Thoracic aorta (tissue), 2 donors: Measurements from ENCODE around the gene S1PR5. TPM values are rescaled to one million over a fixed set of nuclear protein-coding genes. Genes with fewer than 3 reads are reported as not detected.

ENCODE experiments used
- ATAC-seq: fragments of 150-250 bp; one replicate; pipeline ENCODE4 v1.8.0; 2017; ENCODE audit warnings: low read depth; ENCODE audit not compliant: insufficient number of reproducible peaks, low FRiP score
- DNase-seq: peaks from one replicate; pipeline ENCODE4 v3.0.0-alpha.2; 2020; ENCODE audit warnings: low spot score
- H3K27ac ChIP-seq, 2 donors: fragments of 200-600 bp; sonication (generic); 1 replicate in 1 of 2; 2 replicates in 1 of 2; pipeline ENCODE4 v1.5.1; 2016; ENCODE audit warnings: mild to moderate bottlenecking in 2 of 2, moderate library complexity in 2 of 2
- H3K27me3 ChIP-seq: fragments of 200-600 bp; sonication (generic); replicated peaks from 2 replicates; pipeline ENCODE4 v1.6.0; 2016; ENCODE audit warnings: mild to moderate bottlenecking; ENCODE audit not compliant: insufficient read depth
- H3K36me3 ChIP-seq: fragments of 200-600 bp; sonication (generic); one replicate; pipeline ENCODE4 v1.5.1; 2016
- H3K4me1 ChIP-seq, 2 donors: fragments of 200-600 bp; sonication (generic); 1 replicate in 1 of 2; 2 replicates in 1 of 2; pipeline versions ENCODE4 v1.5.1 to v1.6.0; 2016; ENCODE audit warnings: low read depth in 2 of 2, mild to moderate bottlenecking in 1 of 2; ENCODE audit not compliant: control insufficient read depth in 1 of 2
- H3K4me3 ChIP-seq: fragments of 200-600 bp; sonication (generic); 2 replicates; pipeline ENCODE4 v1.5.1; 2016; ENCODE audit warnings: mild to moderate bottlenecking
- H3K9me3 ChIP-seq: fragments of 200-600 bp; sonication (generic); 2 replicates; pipeline ENCODE4 v1.5.1; 2016
- total RNA-seq, 2 donors: library from RNA; depleted of rRNA; stranded (reverse); fragments of >200 nt; gene quantifications; one replicate each; pipeline versions ENCODE4 v1.1.0 to v1.2.3, GENCODE V29; 2016
- TF ChIP-seq, protein P1 (sequence below): fragments of 200-600 bp; sonication (generic); IDR thresholded peaks from one replicate; pipeline ENCODE4 v1.5.1; 2019; ENCODE audit warnings: antibody characterized with exemption

The S1PR5 gene
- total RNA-seq, 2 donors from 2014 or later = 2.4 to 8.7 TPM

DNA sequence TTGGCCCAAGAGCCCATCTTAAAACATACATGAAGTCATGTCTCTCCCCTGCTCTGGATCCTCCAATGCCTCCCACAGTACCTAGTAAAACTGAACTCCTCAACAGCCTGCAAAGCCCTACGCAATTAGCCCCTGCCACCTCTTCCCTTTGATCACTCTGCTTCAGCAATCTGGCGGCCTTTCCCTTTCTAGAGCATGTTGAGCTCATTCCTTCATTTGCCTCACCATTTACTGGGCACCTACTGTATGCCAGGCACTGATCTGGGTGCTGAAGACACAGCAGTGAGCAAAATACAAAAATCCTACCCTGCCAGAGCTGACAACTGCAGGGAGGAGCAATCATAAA, 17.0 kb downstream of the S1PR5 start:
- Histone ChIP-seq H3K9me3 (no peaks in the 10 kb centered on the region), H3K27me3 (no peaks in the 10 kb centered on the region), H3K36me3 (peaks cover 15% of the 10 kb centered on the region), H3K27ac (no peak overlapping the region), H3K4me1 (peaks cover 20 to 41% of the 10 kb centered on the region in 2 donors), H3K4me3 (no peak overlapping the region)
- ATAC-seq (no peak), DNase-seq (no peak)
- TF ChIP-seq, protein P1, sequence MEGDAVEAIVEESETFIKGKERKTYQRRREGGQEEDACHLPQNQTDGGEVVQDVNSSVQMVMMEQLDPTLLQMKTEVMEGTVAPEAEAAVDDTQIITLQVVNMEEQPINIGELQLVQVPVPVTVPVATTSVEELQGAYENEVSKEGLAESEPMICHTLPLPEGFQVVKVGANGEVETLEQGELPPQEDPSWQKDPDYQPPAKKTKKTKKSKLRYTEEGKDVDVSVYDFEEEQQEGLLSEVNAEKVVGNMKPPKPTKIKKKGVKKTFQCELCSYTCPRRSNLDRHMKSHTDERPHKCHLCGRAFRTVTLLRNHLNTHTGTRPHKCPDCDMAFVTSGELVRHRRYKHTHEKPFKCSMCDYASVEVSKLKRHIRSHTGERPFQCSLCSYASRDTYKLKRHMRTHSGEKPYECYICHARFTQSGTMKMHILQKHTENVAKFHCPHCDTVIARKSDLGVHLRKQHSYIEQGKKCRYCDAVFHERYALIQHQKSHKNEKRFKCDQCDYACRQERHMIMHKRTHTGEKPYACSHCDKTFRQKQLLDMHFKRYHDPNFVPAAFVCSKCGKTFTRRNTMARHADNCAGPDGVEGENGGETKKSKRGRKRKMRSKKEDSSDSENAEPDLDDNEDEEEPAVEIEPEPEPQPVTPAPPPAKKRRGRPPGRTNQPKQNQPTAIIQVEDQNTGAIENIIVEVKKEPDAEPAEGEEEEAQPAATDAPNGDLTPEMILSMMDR = no peak

- Histone ChIP-seq H3K27me3 (no peaks in the 10 kb centered on the region), H3K27ac (no peak overlapping the region), H3K4me3 (no peak overlapping the region), H3K36me3 (peaks cover 20% of the 10 kb centered on the region), H3K9me3 (no peaks in the 10 kb centered on the region), H3K4me1 (peaks cover 20 to 41% of the 10 kb centered on the region in 2 donors)
- DNase-seq (no peak), ATAC-seq (no peak)
- TF ChIP-seq, protein P1 = no peak
Measured at GRCh38 chr19:10499550-10500246, 17.5 kb downstream of the S1PR5 start.

GRCh38 chr19:10497371-10497770, 19.9 kb downstream of the S1PR5 start:
- Histone ChIP-seq H3K4me1 (peaks cover 17 to 41% of the 10 kb centered on the region in 2 donors), H3K36me3 (peaks cover 30% of the 10 kb centered on the region), H3K9me3 (no peaks in the 10 kb centered on the region), H3K4me3 (no peak overlapping the region), H3K27me3 (no peaks in the 10 kb centered on the region), H3K27ac (no peak overlapping the region)
- ATAC-seq (no peak), DNase-seq (no peak)
- TF ChIP-seq, protein P1 = no peak

GRCh38 chr19:10491472-10492047, 25.7 kb downstream of the S1PR5 start:
- peaks cover 62% of the 10 kb centered on the region for H3K36me3 ChIP-seq

DNA sequence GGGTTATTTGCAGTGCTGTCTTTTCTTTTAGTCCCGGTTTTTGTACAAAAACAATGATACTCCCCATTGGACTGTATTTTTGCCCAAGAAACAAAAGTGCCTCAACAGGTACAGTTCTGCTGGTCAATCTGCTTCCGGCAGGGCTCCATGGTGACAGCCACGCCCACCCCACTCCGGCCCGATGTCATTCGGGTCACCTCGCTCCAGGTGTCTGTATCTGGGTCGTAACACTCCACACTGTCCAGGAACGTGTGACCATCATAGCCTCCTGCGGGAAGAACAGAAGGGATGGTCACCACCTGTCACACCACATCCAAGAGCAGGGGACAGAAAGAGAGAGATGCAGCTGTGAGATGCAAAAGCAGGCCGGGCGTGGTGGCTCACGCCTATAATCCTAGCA, 30.7 kb downstream of the S1PR5 start:
- Histone ChIP-seq H3K36me3 (peaks cover 54% of the 10 kb centered on the region), H3K27me3 (no peaks in the 10 kb centered on the region), H3K27ac (no peak overlapping the region), H3K9me3 (no peaks in the 10 kb centered on the region), H3K4me1 (no peaks in the 10 kb centered on the region), H3K4me3 (no peak overlapping the region)
- TF ChIP-seq, protein P1 = no peak
- DNase-seq = no peak
- ATAC-seq = no peak

More at GRCh38 chr19:10491472-10492047, 25.7 kb downstream of the S1PR5 start:
- Histone ChIP-seq H3K4me1 (no peaks in the 10 kb centered on the region), H3K9me3 (no peaks in the 10 kb centered on the region), H3K4me3 (no peak overlapping the region), H3K27ac (no peak overlapping the region), H3K27me3 (no peaks in the 10 kb centered on the region)
- TF ChIP-seq, protein P1 = no peak
- ATAC-seq (no peak), DNase-seq (no peak)
